Calu3 (cell line): ENCODE measurements around the gene LEF1. TPM values are rescaled to one million over a fixed set of nuclear protein-coding genes. Genes with fewer than 3 reads are reported as not detected.

Experiments
- BruUV-seq: library from RNA; stranded (reverse); fragments of 400-500 nt; replicated peaks from 2 replicates; lab custom pipeline; 2021; lab: Mats Ljungman, UMichigan
- CTCF ChIA-PET: fragments of 300-600 bp; sonication (Branson Sonifier 250); formaldehyde crosslinking; loops from one replicate; lab custom pipeline; 2022; ENCODE audit warnings: antibody characterized with exemption; lab: Charles Lee
- DNase-seq: peaks from one replicate; pipeline ENCODE4 v3.0.0; 2022
- H3K27ac Mint-ChIP-seq: one replicate; pipeline ENCODE4 v1.8.0; 2022; ENCODE audit warnings: mixed read lengths; ENCODE audit not compliant: unreplicated experiment
- H3K27me3 Mint-ChIP-seq: one replicate; pipeline ENCODE4 v1.8.0; 2022; ENCODE audit warnings: mixed read lengths; ENCODE audit not compliant: unreplicated experiment
- H3K36me3 Mint-ChIP-seq: one replicate; pipeline ENCODE4 v1.8.0; 2022; ENCODE audit warnings: mild to moderate bottlenecking, moderate library complexity, mixed read lengths; ENCODE audit not compliant: insufficient read depth, unreplicated experiment
- H3K4me1 Mint-ChIP-seq: one replicate; pipeline ENCODE4 v1.8.0; 2022; ENCODE audit warnings: mild to moderate bottlenecking, low read depth, mixed read lengths; ENCODE audit not compliant: unreplicated experiment
- H3K4me3 Mint-ChIP-seq: one replicate; pipeline ENCODE4 v1.8.0; 2022; ENCODE audit warnings: mild to moderate bottlenecking, low read depth, moderate library complexity, mixed read lengths; ENCODE audit not compliant: unreplicated experiment
- H3K9me3 Mint-ChIP-seq: one replicate; pipeline ENCODE4 v1.8.0; 2022; ENCODE audit warnings: low read depth, mixed read lengths; ENCODE audit not compliant: unreplicated experiment
- CTCF ChIP-seq: fragments of 200-600 bp; IDR thresholded peaks from one replicate; pipeline ENCODE4 v1.8.0; 2022; ENCODE audit warnings: antibody characterized with exemption; ENCODE audit not compliant: unreplicated experiment
- intact Hi-C: fragments of 100-400 bp; cut with micrococcal nuclease; formaldehyde crosslinking; loops from one replicate; pipeline ENCODE4 v1.10.0; 2022; ENCODE audit not compliant: unreplicated experiment
- total RNA-seq: library from RNA; stranded (reverse); gene quantifications from 2 replicates; pipeline ENCODE4 v1.2.3, GENCODE V29; 2022

The LEF1 gene
- total RNA-seq, 1 experiment from 2014 or later = not detected

GRCh38 chr4:108109997-108110416 lies 58.7 kb downstream of the LEF1 start:
- TF ChIP-seq CTCF = no peak
- DNase-seq = no peak
- Mint-ChIP-seq H3K4me1 (no peaks in the 10 kb centered on the region), H3K27ac (no peak overlapping the region), H3K4me3 (no peak overlapping the region), H3K36me3 (no peaks in the 10 kb centered on the region), H3K27me3 (peaks cover 12% of the 10 kb centered on the region), H3K9me3 (no peaks in the 10 kb centered on the region)
- BruUV-seq = no TSS peak
- intact Hi-C loops = no loop called here
- CTCF ChIA-PET = no interaction called here

- CTCF ChIA-PET = no interaction called here
- DNase-seq = no peak
- H3K36me3 Mint-ChIP-seq = no peaks in the 10 kb centered on the region
- H3K4me3 Mint-ChIP-seq = no peak overlapping the region
- no peaks in the 10 kb centered on the region for H3K9me3 Mint-ChIP-seq
- no TSS peak for BruUV-seq
- no peak for TF ChIP-seq CTCF
- H3K27me3 Mint-ChIP-seq = peaks cover 12% of the 10 kb centered on the region
- H3K27ac Mint-ChIP-seq = no peak overlapping the region
- H3K4me1 Mint-ChIP-seq = no peaks in the 10 kb centered on the region
- intact Hi-C loops = no loop called here
Measured at GRCh38 chr4:108109111-108109510, 59.6 kb downstream of the LEF1 start.

GRCh38 chr4:108107729-108108382 lies 60.9 kb downstream of the LEF1 start:
- no peak overlapping the region for H3K27ac Mint-ChIP-seq
- intact Hi-C loops = no loop called here
- peaks cover 12% of the 10 kb centered on the region for H3K27me3 Mint-ChIP-seq
- no peaks in the 10 kb centered on the region for H3K36me3 Mint-ChIP-seq
- no peak overlapping the region for H3K4me3 Mint-ChIP-seq
- H3K9me3 Mint-ChIP-seq = no peaks in the 10 kb centered on the region
- no peaks in the 10 kb centered on the region for H3K4me1 Mint-ChIP-seq
- CTCF ChIA-PET = no interaction called here
- BruUV-seq = no TSS peak
- DNase-seq = no peak
- TF ChIP-seq CTCF = no peak

GRCh38 chr4:108107101-108107500 lies 61.6 kb downstream of the LEF1 start:
- DNase-seq = no peak
- H3K4me1 Mint-ChIP-seq = no peaks in the 10 kb centered on the region
- intact Hi-C loops = no loop called here
- CTCF ChIA-PET = no interaction called here
- H3K27ac Mint-ChIP-seq = no peak overlapping the region
- no peak overlapping the region for H3K4me3 Mint-ChIP-seq
- H3K27me3 Mint-ChIP-seq = peaks cover 12% of the 10 kb centered on the region
- H3K9me3 Mint-ChIP-seq = no peaks in the 10 kb centered on the region
- BruUV-seq = no TSS peak
- H3K36me3 Mint-ChIP-seq = no peaks in the 10 kb centered on the region
- no peak for TF ChIP-seq CTCF
